ENCODE data around the gene TSPAN14. TPM values are rescaled to one million over a fixed set of nuclear protein-coding genes. Genes with fewer than 3 reads are reported as not detected.

The TSPAN14 gene
- total RNA-seq, 1 experiment from 2014 or later, result 116 TPM

GRCh38 chr10:80491251-80492102, 37.4 kb downstream of the TSPAN14 start:
- no TSS peak for BruUV-seq (replicated peaks)
- Mint-ChIP-seq H3K4me1 (ENCODE audit: low read depth, unreplicated experiment) (peaks cover 53% of the 10 kb centered on the region), H3K27me3 (ENCODE audit: unreplicated experiment) (no peaks in the 10 kb centered on the region), H3K27ac (ENCODE audit: unreplicated experiment) (peak overlapping the region; percentile 7), H3K4me3 (ENCODE audit: low read depth, unreplicated experiment) (no peak overlapping the region), H3K9me3 (ENCODE audit: low read depth, unreplicated experiment) (no peaks in the 10 kb centered on the region), H3K36me3 (ENCODE audit: insufficient read depth, unreplicated experiment) (peaks cover 8% of the 10 kb centered on the region)
- no peak for TF ChIP-seq CTCF (IDR thresholded peaks at IDR 0.05; ENCODE audit: unreplicated experiment)
- intact Hi-C loops (cut with micrococcal nuclease; ENCODE audit: unreplicated experiment), result no loop called here
- CTCF ChIA-PET, result interaction anchor here (1.2 to 1.4 kb wide), 3 partner anchors 10 to 47 kb away, joined by 3 to 7 read pairs (median 3); no protein-coding TSS in a partner anchor
- DNase-seq, result no peak

GRCh38 chr10:80492848-80493521, 38.9 kb downstream of the TSPAN14 start:
- Mint-ChIP-seq H3K4me1 (ENCODE audit: low read depth, unreplicated experiment) (peaks cover 68% of the 10 kb centered on the region), H3K36me3 (ENCODE audit: insufficient read depth, unreplicated experiment) (peaks cover 12% of the 10 kb centered on the region), H3K27ac (ENCODE audit: unreplicated experiment) (no peak overlapping the region), H3K9me3 (ENCODE audit: low read depth, unreplicated experiment) (no peaks in the 10 kb centered on the region), H3K27me3 (ENCODE audit: unreplicated experiment) (no peaks in the 10 kb centered on the region), H3K4me3 (ENCODE audit: low read depth, unreplicated experiment) (no peak overlapping the region)
- CTCF ChIA-PET, result no interaction called here
- DNase-seq, result no peak
- intact Hi-C loops (cut with micrococcal nuclease; ENCODE audit: unreplicated experiment), result no loop called here
- no peak for TF ChIP-seq CTCF (IDR thresholded peaks at IDR 0.05; ENCODE audit: unreplicated experiment)
- no TSS peak for BruUV-seq (replicated peaks)

- H3K36me3 Mint-ChIP-seq (ENCODE audit: insufficient read depth, unreplicated experiment), result peaks cover 12% of the 10 kb centered on the region
Observed at GRCh38 chr10:80493522-80494051, 39.5 kb downstream of the TSPAN14 start.

More at GRCh38 chr10:80493522-80494051, 39.5 kb downstream of the TSPAN14 start:
- no peaks in the 10 kb centered on the region for H3K9me3 Mint-ChIP-seq (ENCODE audit: low read depth, unreplicated experiment)
- H3K27ac Mint-ChIP-seq (ENCODE audit: unreplicated experiment), result no peak overlapping the region
- DNase-seq, result no peak
- no peak for TF ChIP-seq CTCF (IDR thresholded peaks at IDR 0.05; ENCODE audit: unreplicated experiment)
- CTCF ChIA-PET, result no interaction called here
- intact Hi-C loops (cut with micrococcal nuclease; ENCODE audit: unreplicated experiment), result no loop called here
- no peaks in the 10 kb centered on the region for H3K27me3 Mint-ChIP-seq (ENCODE audit: unreplicated experiment)
- no peak overlapping the region for H3K4me3 Mint-ChIP-seq (ENCODE audit: low read depth, unreplicated experiment)
- BruUV-seq (replicated peaks), result no TSS peak
- H3K4me1 Mint-ChIP-seq (ENCODE audit: low read depth, unreplicated experiment), result peaks cover 75% of the 10 kb centered on the region
